T-helper 2 cell treated with Interferon-gamma antibody and Interleukin-4, amounts not matched to agents 100 ng/mL and 5 ng/mL, for 36 hours (primary cell): ENCODE measurements around the gene RBM45. TPM values are rescaled to one million over a fixed set of nuclear protein-coding genes. Genes with fewer than 3 reads are reported as not detected.
"Not testable (repeated sequence)": the region's sequence is repeated elsewhere in the genome, so short reads cannot be mapped to it uniquely, and the experiment has no call there.

Experiments
- intact Hi-C: fragments of 100-400 bp; cut with micrococcal nuclease; formaldehyde crosslinking; loops from one replicate; pipeline ENCODE4 v1.15.1; 2023
- total RNA-seq: library from RNA; stranded (reverse); gene quantifications from 2 replicates; pipeline ENCODE4 v1.2.3, GENCODE V29; 2022

RBM45 gene
- 18.1 and 24.1 TPM in 2 replicates for total RNA-seq

- intact Hi-C loops, result loop anchor here (1.0 to 5.0 kb wide), 7 partner anchors 82 to 1894 kb away; partner anchors contain the start of genes CWC22 and OSBPL6
Measured at GRCh38 chr2:178112202-178113152, at the start of gene RBM45. TSS of gene RBM45 (plus strand) at chr2:178112437. CDS start at chr2:178112547, 110 bp downstream.

GRCh38 chr2:178066324-178066723, 45.9 kb upstream of the RBM45 start:
- intact Hi-C loops, result no loop called here

DNA sequence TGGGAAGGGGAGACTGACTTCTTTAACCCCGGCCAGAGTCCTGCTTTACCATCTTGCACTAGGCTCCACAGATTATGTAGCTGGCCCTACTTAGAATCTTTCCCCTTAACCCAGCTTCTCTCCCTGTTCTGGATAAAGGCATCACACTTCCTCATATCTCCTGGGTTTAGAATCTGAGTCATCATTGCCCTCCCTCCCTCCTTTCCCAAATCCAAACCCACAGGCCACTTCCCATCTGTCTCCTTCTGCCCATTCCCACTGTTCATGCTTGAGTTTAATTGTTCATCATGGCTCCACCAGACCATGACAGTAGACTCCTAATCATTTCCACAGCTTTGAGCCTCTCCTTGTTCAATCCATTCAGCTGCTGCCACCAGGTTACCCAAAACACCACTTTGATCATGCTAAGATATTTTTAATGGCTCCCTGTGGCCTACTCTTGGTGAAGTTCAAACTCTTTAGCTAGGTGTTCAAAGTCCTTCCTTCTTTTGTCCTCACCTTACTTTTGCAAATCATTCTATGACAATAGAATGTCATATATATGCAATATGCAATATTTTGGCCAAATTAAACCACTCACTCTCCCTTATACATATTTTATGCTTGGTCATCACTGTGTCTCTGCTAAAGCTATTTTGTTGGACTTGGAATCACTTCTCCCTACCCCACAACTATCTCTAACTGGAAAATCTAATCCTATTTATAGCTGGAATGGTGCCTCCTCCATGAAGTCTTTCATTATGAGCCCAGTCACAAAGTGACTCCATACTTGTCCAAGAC, 45.2 kb upstream of the RBM45 start:
- intact Hi-C loops, result no loop called here

GRCh38 chr2:178068823-178069454, 43.3 kb upstream of the RBM45 start:
- intact Hi-C loops, result no loop called here

DNA sequence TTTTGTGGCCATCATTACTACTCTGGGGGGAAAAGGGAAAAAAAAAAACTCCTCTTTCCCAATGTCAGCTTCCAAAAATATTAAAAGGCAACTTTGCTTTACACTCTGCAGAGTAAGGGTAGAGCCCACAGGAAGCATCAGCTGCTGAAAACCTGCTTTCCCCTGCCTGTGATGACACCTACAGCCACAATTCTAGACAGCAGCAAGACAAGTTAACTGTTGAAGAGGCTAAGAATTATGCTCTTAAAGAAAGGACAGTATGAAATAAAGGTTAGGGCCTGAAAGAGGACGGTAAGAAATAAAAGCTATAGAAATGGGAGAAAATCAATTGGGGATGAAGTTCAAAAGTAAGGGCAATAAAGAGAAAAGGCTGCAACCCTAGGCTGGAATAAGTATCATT, 42.7 kb upstream of the RBM45 start:
- intact Hi-C loops, result no loop called here

GRCh38 chr2:178070824-178071223, 41.4 kb upstream of the RBM45 start:
- intact Hi-C loops, result no loop called here

GRCh38 chr2:178072000-178072382, 40.2 kb upstream of the RBM45 start:
- intact Hi-C loops, result no loop called here

DNA sequence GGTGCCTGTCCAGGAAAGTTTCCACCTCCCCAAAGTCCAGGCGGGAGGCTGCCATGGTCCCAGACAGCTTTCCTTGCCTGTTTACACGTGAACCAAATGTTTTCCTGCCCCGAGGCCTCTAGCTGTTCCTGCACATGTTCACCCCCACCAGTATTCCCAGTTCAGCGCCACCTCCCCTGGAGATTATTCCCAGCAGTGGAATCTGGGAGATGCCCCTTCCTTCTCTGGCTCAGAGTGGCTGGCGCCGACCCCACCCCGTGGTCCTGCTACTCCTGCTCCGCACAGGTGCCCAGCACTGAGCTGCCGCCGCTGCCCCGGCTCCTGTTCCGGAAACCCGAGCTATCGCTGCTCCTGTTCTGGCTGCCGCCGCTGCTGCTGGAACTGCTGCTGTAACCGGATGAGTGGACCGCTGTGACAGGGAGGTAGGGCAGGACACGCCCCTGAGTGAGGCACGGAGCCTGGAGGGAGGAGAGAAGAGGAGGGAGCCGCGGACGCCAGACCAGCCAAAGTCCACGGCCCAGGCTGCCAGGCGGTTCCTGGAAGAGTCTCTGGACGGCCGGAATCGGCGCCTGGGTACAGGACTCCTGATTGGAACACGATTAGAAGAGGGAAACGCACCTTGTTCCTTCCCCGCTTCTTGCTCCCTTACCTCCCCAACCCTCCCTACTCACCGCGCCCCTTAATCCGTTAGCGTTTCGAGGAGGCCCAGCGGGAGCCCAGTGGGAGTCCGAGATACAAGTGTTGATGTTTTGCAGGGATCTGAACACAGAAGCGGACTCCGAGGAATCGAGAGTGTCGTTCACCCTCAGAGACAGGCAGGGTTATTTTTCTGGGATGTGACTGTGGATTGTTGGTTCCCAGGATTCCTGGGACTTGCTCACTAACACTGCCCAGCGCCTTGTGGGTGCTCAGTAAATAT, 39.6 kb upstream of the RBM45 start, which contains the start of gene PDE11A:
PDE11A (minus strand) TSS at position 395 of the 919 bp plus-strand sequence; CDS start at position 55, 340 bp downstream.
- intact Hi-C loops, result no loop called here

GRCh38 chr2:178074123-178075005, 37.9 kb upstream of the RBM45 start:
- intact Hi-C loops, result no loop called here

- intact Hi-C loops, result no loop called here
Measured at GRCh38 chr2:178075006-178075326, 37.3 kb upstream of the RBM45 start.

GRCh38 chr2:178076130-178076529, 36.1 kb upstream of the RBM45 start:
- intact Hi-C loops, result no loop called here

DNA sequence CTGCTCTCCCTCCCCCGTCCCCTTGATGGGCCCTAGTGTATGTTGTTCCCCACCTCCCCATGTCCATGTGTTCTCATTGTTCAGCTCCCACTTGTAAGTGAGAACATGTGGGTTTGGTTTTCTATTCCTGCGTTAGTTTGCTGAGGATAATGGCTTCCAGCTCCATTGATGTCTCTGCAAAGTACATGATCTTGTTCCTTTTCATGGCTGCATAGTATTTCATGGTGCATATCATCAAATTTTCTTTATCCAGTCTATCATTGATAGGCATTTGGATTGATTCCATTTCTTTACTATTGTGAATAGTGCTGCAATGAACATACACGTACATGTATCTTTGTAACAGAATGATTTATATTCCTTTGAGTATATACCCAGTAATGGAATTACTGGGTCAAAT, 33.0 kb upstream of the RBM45 start:
- intact Hi-C loops, result not testable (repeated sequence)

- intact Hi-C loops, result no loop called here
Measured at GRCh38 chr2:178082408-178083045, 29.7 kb upstream of the RBM45 start.

DNA sequence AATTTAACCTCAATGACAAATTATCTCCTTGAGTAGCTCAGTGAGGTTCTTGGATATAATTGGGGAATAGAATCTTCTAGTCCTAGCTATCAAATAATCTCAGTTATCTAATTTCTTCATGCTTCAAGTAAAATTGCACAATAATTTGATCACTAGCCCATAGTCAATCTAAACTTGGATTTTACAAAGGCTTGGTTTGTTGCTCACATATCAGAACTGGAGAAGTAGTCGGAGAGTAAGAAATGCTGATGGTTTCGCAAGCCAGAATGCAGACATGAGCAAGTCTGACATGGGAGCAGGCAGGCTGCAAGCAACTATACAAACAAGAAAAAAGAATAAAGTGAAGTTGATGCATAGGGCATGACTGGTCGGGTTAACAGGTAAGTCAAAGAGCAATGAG, 28.0 kb upstream of the RBM45 start:
- intact Hi-C loops, result no loop called here

DNA sequence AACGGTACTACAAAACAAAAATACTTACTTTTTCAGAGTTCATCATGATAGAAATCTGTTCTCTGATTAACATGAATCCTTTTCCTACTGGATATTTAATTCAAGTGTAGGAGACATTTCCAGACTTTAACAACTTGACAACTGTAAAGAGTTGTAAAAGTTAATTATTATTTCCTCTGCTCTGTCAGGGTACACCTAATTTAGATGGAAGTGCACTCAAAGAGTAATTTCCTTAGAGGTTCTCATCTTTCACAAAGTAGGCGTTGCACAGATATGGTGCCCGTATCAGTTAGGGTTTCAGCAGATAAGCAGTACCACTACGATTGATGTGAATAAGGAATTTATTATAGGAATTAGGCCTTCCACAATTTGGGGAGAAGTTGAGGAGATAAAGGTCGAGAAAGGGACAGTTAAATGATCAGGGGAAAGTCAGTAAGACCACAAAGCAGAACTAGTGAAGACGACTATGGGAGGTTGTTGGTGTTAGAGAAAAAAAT, 23.4 kb upstream of the RBM45 start:
- intact Hi-C loops, result no loop called here

GRCh38 chr2:178093471-178093870, 18.8 kb upstream of the RBM45 start:
- intact Hi-C loops, result no loop called here

DNA sequence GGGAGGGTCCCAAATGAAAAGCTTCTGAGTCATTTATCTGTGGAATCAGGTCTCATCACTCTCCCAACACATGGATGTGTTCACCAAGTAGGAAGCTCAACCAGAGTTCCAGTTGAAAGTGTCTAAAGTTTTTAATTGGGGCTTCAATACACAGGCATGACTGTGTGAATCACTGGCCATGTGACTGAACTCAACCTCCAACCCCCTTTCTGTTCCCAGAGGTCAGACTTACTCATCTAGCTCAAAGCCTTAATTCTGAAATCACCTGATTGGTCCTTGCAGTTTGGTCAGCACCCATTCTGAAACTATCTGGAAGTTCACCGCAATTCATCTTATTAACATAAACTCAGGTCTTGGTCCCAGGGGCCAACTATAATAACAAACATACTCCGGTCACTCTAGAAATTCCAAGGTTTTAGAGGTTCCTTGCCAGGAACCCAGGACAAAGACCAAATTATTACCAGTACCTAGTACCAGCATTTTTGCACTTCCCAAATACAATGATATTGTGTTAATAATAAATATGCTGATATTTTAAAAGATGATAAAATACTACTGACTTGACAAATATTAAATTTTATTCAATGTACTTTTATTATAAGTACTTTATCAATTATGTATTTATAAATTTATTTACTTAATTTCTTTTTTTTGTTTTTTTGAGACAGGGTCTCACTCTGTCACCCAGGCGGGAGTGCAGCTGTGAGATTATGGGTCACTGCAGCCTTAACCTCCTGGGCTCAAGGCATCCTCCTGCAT, 10.7 kb upstream of the RBM45 start:
- intact Hi-C loops, result no loop called here

GRCh38 chr2:178105566-178105965, 6.7 kb upstream of the RBM45 start:
- intact Hi-C loops, result no loop called here
